HEK293 (cell line): ENCODE measurements around the gene GPR137C.

ENCODE experiments used
- YY1 ChIP-seq: fragments of 450-650 bp; formaldehyde crosslinking; IDR thresholded peaks from 2 replicates; pipeline ENCODE4 v1.5.1; 2018; ENCODE audit warnings: missing biosample characterization, missing genetic modification characterization
- ZNF654 ChIP-seq: fragments of 450-650 bp; formaldehyde crosslinking; IDR thresholded peaks from 2 replicates; pipeline ENCODE4 v1.5.1; 2016; ENCODE audit warnings: low read depth, missing biosample characterization, missing genetic modification characterization
- ZNF76 ChIP-seq: fragments of 450-650 bp; formaldehyde crosslinking; IDR thresholded peaks from 2 replicates; pipeline ENCODE4; 2016; ENCODE audit warnings: low read depth, missing biosample characterization, missing genetic modification characterization, borderline replicate concordance
- TF ChIP-seq, protein P1 (sequence below): fragments of 450-650 bp; formaldehyde crosslinking; IDR thresholded peaks from 2 replicates; pipeline ENCODE4 v1.5.1; 2016; ENCODE audit warnings: missing biosample characterization, missing genetic modification characterization
- TF ChIP-seq, protein P2 (sequence below): fragments of 450-650 bp; formaldehyde crosslinking; IDR thresholded peaks from 2 replicates; pipeline ENCODE4 v1.5.1; 2016; ENCODE audit warnings: missing biosample characterization, missing genetic modification characterization

DNA sequence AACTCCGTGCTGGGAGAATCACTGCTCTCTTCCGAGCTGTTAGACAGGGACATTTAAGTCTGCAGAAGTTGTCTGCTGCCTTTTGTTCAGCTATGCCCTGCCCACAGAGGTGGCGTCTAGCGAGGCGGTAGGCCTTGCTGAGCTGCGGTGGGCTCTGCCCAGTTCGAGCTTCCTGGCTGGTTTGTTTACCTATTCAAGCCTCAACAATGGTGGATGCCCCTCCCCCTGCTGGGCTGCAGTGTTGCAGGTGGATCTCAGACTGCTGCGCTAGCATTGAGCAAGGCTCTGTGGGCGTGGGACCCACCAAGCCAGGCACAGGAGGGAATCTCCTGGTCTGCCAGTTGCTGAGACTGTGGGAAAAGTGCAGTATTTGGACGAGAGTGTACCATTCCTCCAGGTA is 43.7 kb downstream of the GPR137C start:
- TF ChIP-seq, protein P1, sequence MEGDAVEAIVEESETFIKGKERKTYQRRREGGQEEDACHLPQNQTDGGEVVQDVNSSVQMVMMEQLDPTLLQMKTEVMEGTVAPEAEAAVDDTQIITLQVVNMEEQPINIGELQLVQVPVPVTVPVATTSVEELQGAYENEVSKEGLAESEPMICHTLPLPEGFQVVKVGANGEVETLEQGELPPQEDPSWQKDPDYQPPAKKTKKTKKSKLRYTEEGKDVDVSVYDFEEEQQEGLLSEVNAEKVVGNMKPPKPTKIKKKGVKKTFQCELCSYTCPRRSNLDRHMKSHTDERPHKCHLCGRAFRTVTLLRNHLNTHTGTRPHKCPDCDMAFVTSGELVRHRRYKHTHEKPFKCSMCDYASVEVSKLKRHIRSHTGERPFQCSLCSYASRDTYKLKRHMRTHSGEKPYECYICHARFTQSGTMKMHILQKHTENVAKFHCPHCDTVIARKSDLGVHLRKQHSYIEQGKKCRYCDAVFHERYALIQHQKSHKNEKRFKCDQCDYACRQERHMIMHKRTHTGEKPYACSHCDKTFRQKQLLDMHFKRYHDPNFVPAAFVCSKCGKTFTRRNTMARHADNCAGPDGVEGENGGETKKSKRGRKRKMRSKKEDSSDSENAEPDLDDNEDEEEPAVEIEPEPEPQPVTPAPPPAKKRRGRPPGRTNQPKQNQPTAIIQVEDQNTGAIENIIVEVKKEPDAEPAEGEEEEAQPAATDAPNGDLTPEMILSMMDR = no peak
- TF ChIP-seq, protein P2, sequence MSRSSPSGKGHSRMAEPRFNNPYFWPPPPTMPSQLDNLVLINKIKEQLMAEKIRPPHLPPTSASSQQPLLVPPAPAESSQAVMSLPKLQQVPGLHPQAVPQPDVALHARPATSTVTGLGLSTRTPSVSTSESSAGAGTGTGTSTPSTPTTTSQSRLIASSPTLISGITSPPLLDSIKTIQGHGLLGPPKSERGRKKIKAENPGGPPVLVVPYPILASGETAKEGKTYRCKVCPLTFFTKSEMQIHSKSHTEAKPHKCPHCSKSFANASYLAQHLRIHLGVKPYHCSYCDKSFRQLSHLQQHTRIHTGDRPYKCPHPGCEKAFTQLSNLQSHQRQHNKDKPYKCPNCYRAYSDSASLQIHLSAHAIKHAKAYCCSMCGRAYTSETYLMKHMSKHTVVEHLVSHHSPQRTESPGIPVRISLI (tag by site-specific recombination) = no peak
- TF ChIP-seq ZNF76 = no peak
- no peak for TF ChIP-seq YY1 (tag by site-specific recombination)
- TF ChIP-seq ZNF654 (tag by site-specific recombination) = no peak
